Astrocyte (in vitro differentiated cells and primary cell): Measurements from ENCODE around the gene MBD5.

ENCODE experiments used
- EZH2 ChIP-seq: IDR thresholded peaks from 2 replicates; pipeline ENCODE4 v1.6.1; 2012; ENCODE audit warnings: mild to moderate bottlenecking, low read length, inconsistent platforms; ENCODE audit not compliant: insufficient read depth
- TF ChIP-seq, protein P1 (sequence below): IDR thresholded peaks from 2 replicates; pipeline ENCODE4 v1.5.1; 2011; ENCODE audit warnings: low read depth, mild to moderate bottlenecking, inconsistent platforms, low read length, moderate library complexity; ENCODE audit not compliant: insufficient read depth

DNA sequence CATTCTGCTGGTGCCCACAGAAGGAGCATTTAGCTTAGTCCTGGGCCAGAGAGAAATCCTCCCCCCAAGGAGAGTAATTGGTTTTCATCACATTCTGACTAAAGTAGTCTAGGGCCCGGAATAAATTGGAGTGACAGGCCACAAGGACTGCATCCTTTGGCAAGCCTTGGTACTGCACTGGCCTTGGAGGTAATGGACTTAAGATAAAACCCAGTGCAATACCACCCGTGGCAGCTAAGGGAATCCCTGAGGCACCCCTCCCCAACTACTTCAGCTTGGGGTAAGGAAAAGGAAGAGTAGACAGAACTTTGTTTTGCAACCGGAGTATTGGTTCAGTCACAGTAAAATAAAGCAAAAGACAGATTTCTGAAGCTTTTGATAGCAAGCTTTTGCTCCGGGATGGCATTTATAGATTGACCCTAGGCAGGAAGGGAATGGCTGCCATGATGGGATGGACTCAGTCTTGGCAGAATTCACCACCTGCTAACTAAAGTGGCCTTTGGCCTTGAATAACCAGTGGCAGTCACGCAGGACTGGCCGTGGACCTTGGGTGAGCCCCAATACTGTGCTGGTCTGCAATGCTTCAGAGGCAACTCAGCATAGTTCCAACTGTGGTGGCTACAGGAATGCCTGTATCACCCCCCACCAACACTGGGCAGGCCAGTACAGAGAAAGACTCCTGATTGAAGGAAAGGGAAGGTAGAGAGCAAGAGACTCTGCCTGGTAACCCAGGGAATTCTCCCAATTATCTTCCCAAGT, 14.5 kb upstream of the MBD5 start:
- TF ChIP-seq, protein P1, sequence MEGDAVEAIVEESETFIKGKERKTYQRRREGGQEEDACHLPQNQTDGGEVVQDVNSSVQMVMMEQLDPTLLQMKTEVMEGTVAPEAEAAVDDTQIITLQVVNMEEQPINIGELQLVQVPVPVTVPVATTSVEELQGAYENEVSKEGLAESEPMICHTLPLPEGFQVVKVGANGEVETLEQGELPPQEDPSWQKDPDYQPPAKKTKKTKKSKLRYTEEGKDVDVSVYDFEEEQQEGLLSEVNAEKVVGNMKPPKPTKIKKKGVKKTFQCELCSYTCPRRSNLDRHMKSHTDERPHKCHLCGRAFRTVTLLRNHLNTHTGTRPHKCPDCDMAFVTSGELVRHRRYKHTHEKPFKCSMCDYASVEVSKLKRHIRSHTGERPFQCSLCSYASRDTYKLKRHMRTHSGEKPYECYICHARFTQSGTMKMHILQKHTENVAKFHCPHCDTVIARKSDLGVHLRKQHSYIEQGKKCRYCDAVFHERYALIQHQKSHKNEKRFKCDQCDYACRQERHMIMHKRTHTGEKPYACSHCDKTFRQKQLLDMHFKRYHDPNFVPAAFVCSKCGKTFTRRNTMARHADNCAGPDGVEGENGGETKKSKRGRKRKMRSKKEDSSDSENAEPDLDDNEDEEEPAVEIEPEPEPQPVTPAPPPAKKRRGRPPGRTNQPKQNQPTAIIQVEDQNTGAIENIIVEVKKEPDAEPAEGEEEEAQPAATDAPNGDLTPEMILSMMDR = no peak
- no peak for TF ChIP-seq EZH2
